DLD1 (cell line): ENCODE results near the gene OR10A3.

Source experiments
- in situ Hi-C: cut with HindIII; loops from 2 replicates; pipeline ENCODE4 v1.10.0; 2017; ENCODE audit warnings: low sequenced_read_pairs

OR10A3 gene

GRCh38 chr11:7893796-7894195, 47.7 kb downstream of the OR10A3 start:
- in situ Hi-C loops, result loop anchor here (5.0 kb wide), 1 partner anchor 84 kb away; no protein-coding TSS in a partner anchor

GRCh38 chr11:7892840-7893254, 48.7 kb downstream of the OR10A3 start:
- in situ Hi-C loops, result loop anchor here (5.0 kb wide), 1 partner anchor 84 kb away; no protein-coding TSS in a partner anchor

DNA sequence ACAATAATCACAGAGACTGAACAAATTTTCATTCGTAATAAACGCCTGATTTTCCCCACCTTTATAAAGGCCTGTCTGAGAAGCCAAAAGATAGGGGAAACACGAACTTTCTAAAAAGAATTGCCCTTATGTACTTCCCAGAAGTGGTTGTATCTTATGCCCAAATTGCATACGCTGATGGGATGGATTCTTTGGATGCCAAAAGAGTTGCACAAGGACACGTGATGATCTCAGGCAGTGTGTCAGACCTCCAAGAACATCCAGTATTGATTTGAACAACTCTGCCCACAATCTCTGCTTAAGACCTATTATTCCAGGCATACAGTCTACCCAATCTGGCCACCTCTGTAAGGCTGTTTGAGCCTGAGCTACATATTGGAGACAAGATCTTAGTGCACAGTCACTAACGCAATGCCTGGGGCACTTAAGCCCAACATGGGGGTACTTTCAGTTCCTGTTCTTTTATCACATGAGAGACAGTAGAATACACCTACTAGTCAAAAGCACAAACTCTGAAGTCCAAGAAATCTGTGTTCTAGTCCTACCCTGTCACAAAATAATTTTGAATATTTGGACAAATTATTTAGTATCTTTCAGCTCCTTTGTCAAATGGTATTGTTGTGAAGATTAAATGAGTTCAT, 49.3 kb downstream of the OR10A3 start:
- in situ Hi-C loops, result loop anchor here (5.0 kb wide), 1 partner anchor 85 kb away; no protein-coding TSS in a partner anchor

DNA sequence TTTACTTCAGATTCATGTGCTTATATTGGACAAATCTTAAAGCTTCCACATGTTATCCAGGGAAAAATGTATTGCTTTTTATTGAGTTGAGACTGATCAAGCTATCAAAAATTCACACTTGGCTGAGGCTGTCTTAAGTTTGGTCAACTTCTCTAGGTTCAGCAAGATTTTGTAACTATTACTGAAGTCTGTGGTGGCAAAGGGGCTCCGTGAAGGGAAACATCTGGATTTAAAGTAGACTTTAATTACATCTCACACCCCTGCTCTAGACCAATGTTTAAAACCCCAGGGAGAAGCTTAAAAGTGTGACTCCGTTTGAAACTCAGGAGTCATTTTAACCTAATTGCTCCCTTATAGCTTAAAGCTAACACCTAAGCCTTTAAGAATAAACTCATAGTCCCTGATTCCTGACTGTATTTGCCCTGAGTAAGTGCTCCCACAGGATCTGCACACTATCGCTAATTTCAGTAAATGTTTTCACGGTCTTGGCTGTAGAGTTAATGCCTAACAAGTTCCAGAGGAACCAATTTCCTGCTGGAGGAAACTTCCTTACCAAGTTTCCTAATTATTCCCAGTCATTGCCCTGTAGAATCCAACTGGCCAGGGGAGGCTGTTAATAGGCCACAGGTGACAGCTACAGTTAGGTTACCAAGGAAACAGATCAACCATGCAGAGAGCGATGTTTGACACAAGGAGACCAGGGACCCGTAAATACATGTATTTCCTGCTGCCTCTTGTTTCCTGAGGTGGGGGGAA, 50.9 kb downstream of the OR10A3 start:
- in situ Hi-C loops, result loop anchor here (5.0 kb wide), 1 partner anchor 87 kb away; no protein-coding TSS in a partner anchor

DNA sequence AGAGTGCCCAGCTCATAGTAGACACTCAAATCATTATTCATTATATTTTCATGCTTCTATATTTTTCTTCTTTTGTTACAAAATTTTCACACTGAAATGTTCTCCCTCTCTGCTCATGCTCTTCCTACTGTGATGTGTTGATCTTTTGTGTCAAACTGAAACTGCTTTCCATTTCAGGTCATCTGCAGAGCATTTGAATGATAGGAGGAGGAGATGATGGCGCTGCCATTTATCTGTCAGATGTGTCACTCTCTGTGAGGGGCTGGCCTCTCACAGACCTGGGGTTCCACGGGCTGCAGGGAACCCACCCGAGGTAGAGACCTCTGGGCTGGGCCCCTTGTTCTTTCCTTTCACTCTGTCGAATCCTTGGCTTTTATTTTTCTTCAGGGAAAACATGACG, 51.5 kb downstream of the OR10A3 start:
- in situ Hi-C loops, result loop anchor here (5.0 kb wide), 1 partner anchor 87 kb away; no protein-coding TSS in a partner anchor
